Measurements from ENCODE around the gene SPATS2L.
A peak's percentile ranks its signal among the peaks of the same experiment; 100 is the strongest.

Gene SPATS2L

GRCh38 chr2:200354833-200355751 lies 48.6 kb downstream of the SPATS2L start:
- DNase-seq (ENCODE audit: low read depth), result no peak
- H3K4me3 ChIP-seq (ENCODE audit: low read length), result no peak overlapping the region
- H3K9me3 ChIP-seq (ENCODE audit: control insufficient read depth, low read length), result no peaks in the 10 kb centered on the region
- no peak overlapping the region for H3K9ac ChIP-seq (ENCODE audit: low read length)
- H3K36me3 ChIP-seq (ENCODE audit: control insufficient read depth, insufficient read depth, low read length, severe bottlenecking), result no peaks in the 10 kb centered on the region
- H3K4me1 ChIP-seq (ENCODE audit: control insufficient read depth, insufficient read depth, low read length), result peaks cover 58% of the 10 kb centered on the region
- H3K27me3 ChIP-seq (replicated peaks; ENCODE audit: control insufficient read depth, insufficient read depth, low read length), result no peaks in the 10 kb centered on the region

GRCh38 chr2:200356321-200356720 lies 49.8 kb downstream of the SPATS2L start:
- H3K9me3 ChIP-seq (ENCODE audit: control insufficient read depth, low read length), result no peaks in the 10 kb centered on the region
- H3K9ac ChIP-seq (ENCODE audit: low read length), result no peak overlapping the region
- no peaks in the 10 kb centered on the region for H3K27me3 ChIP-seq (replicated peaks; ENCODE audit: control insufficient read depth, insufficient read depth, low read length)
- peak; percentile 67 for DNase-seq (ENCODE audit: low read depth)
- H3K36me3 ChIP-seq (ENCODE audit: control insufficient read depth, insufficient read depth, low read length, severe bottlenecking), result no peaks in the 10 kb centered on the region
- H3K4me3 ChIP-seq (ENCODE audit: low read length), result no peak overlapping the region
- H3K4me1 ChIP-seq (ENCODE audit: control insufficient read depth, insufficient read depth, low read length), result peaks cover 51% of the 10 kb centered on the region

- H3K4me3 ChIP-seq (ENCODE audit: low read length), result no peak overlapping the region
- H3K27me3 ChIP-seq (replicated peaks; ENCODE audit: control insufficient read depth, insufficient read depth, low read length), result no peaks in the 10 kb centered on the region
- DNase-seq (ENCODE audit: low read depth), result peak; percentile 88
- peaks cover 47% of the 10 kb centered on the region for H3K4me1 ChIP-seq (ENCODE audit: control insufficient read depth, insufficient read depth, low read length)
- H3K36me3 ChIP-seq (ENCODE audit: control insufficient read depth, insufficient read depth, low read length, severe bottlenecking), result no peaks in the 10 kb centered on the region
- no peak overlapping the region for H3K9ac ChIP-seq (ENCODE audit: low read length)
- no peaks in the 10 kb centered on the region for H3K9me3 ChIP-seq (ENCODE audit: control insufficient read depth, low read length)
Measured at GRCh38 chr2:200356857-200357384, 50.4 kb downstream of the SPATS2L start.

GRCh38 chr2:200357845-200358244 lies 51.4 kb downstream of the SPATS2L start:
- H3K27me3 ChIP-seq (replicated peaks; ENCODE audit: control insufficient read depth, insufficient read depth, low read length), result no peaks in the 10 kb centered on the region
- no peaks in the 10 kb centered on the region for H3K9me3 ChIP-seq (ENCODE audit: control insufficient read depth, low read length)
- DNase-seq (ENCODE audit: low read depth), result no peak
- peaks cover 41% of the 10 kb centered on the region for H3K4me1 ChIP-seq (ENCODE audit: control insufficient read depth, insufficient read depth, low read length)
- peak overlapping the region; percentile 27 for H3K4me3 ChIP-seq (ENCODE audit: low read length)
- H3K36me3 ChIP-seq (ENCODE audit: control insufficient read depth, insufficient read depth, low read length, severe bottlenecking), result no peaks in the 10 kb centered on the region
- no peak overlapping the region for H3K9ac ChIP-seq (ENCODE audit: low read length)

- no peaks in the 10 kb centered on the region for H3K27me3 ChIP-seq (replicated peaks; ENCODE audit: control insufficient read depth, insufficient read depth, low read length)
- DNase-seq (ENCODE audit: low read depth), result no peak
- H3K4me1 ChIP-seq (ENCODE audit: control insufficient read depth, insufficient read depth, low read length), result peaks cover 29% of the 10 kb centered on the region
- no peak overlapping the region for H3K9ac ChIP-seq (ENCODE audit: low read length)
- no peaks in the 10 kb centered on the region for H3K9me3 ChIP-seq (ENCODE audit: control insufficient read depth, low read length)
- no peak overlapping the region for H3K4me3 ChIP-seq (ENCODE audit: low read length)
- no peaks in the 10 kb centered on the region for H3K36me3 ChIP-seq (ENCODE audit: control insufficient read depth, insufficient read depth, low read length, severe bottlenecking)
Measured at GRCh38 chr2:200359552-200359951, 53.1 kb downstream of the SPATS2L start.

- Histone ChIP-seq H3K4me1 (ENCODE audit: control insufficient read depth, insufficient read depth, low read length) (peaks cover 29% of the 10 kb centered on the region), H3K4me3 (ENCODE audit: low read length) (no peak overlapping the region)
Measured at GRCh38 chr2:200360364-200360763, 53.9 kb downstream of the SPATS2L start.

GRCh38 chr2:200362202-200362917 lies 55.9 kb downstream of the SPATS2L start:
- no peak overlapping the region for H3K9ac ChIP-seq (ENCODE audit: low read length)
- DNase-seq (ENCODE audit: low read depth), result no peak
- H3K4me3 ChIP-seq (ENCODE audit: low read length), result no peak overlapping the region
- H3K27me3 ChIP-seq (replicated peaks; ENCODE audit: control insufficient read depth, insufficient read depth, low read length), result no peaks in the 10 kb centered on the region
- peaks cover 28% of the 10 kb centered on the region for H3K4me1 ChIP-seq (ENCODE audit: control insufficient read depth, insufficient read depth, low read length)
- no peaks in the 10 kb centered on the region for H3K9me3 ChIP-seq (ENCODE audit: control insufficient read depth, low read length)
- H3K36me3 ChIP-seq (ENCODE audit: control insufficient read depth, insufficient read depth, low read length, severe bottlenecking), result no peaks in the 10 kb centered on the region

More at GRCh38 chr2:200360364-200360763, 53.9 kb downstream of the SPATS2L start:
- Histone ChIP-seq H3K9me3 (ENCODE audit: control insufficient read depth, low read length) (no peaks in the 10 kb centered on the region), H3K27me3 (replicated peaks; ENCODE audit: control insufficient read depth, insufficient read depth, low read length) (no peaks in the 10 kb centered on the region), H3K9ac (ENCODE audit: low read length) (no peak overlapping the region), H3K36me3 (ENCODE audit: control insufficient read depth, insufficient read depth, low read length, severe bottlenecking) (no peaks in the 10 kb centered on the region)
- DNase-seq (ENCODE audit: low read depth), result no peak

GRCh38 chr2:200363279-200363678 lies 56.8 kb downstream of the SPATS2L start:
- peaks cover 26% of the 10 kb centered on the region for H3K4me1 ChIP-seq (ENCODE audit: control insufficient read depth, insufficient read depth, low read length)
- H3K9me3 ChIP-seq (ENCODE audit: control insufficient read depth, low read length), result no peaks in the 10 kb centered on the region
- no peak overlapping the region for H3K9ac ChIP-seq (ENCODE audit: low read length)
- no peak for DNase-seq (ENCODE audit: low read depth)
- H3K36me3 ChIP-seq (ENCODE audit: control insufficient read depth, insufficient read depth, low read length, severe bottlenecking), result no peaks in the 10 kb centered on the region
- H3K27me3 ChIP-seq (replicated peaks; ENCODE audit: control insufficient read depth, insufficient read depth, low read length), result no peaks in the 10 kb centered on the region
- H3K4me3 ChIP-seq (ENCODE audit: low read length), result no peak overlapping the region

GRCh38 chr2:200364142-200364541 lies 57.6 kb downstream of the SPATS2L start:
- Histone ChIP-seq H3K27me3 (replicated peaks; ENCODE audit: control insufficient read depth, insufficient read depth, low read length) (no peaks in the 10 kb centered on the region), H3K4me3 (ENCODE audit: low read length) (no peak overlapping the region), H3K9ac (ENCODE audit: low read length) (no peak overlapping the region), H3K36me3 (ENCODE audit: control insufficient read depth, insufficient read depth, low read length, severe bottlenecking) (no peaks in the 10 kb centered on the region), H3K9me3 (ENCODE audit: control insufficient read depth, low read length) (no peaks in the 10 kb centered on the region), H3K4me1 (ENCODE audit: control insufficient read depth, insufficient read depth, low read length) (peaks cover 22% of the 10 kb centered on the region)
- DNase-seq (ENCODE audit: low read depth), result no peak

GRCh38 chr2:200364620-200365019 lies 58.1 kb downstream of the SPATS2L start:
- peaks cover 19% of the 10 kb centered on the region for H3K4me1 ChIP-seq (ENCODE audit: control insufficient read depth, insufficient read depth, low read length)
- no peaks in the 10 kb centered on the region for H3K9me3 ChIP-seq (ENCODE audit: control insufficient read depth, low read length)
- H3K36me3 ChIP-seq (ENCODE audit: control insufficient read depth, insufficient read depth, low read length, severe bottlenecking), result no peaks in the 10 kb centered on the region
- no peak for DNase-seq (ENCODE audit: low read depth)
- H3K4me3 ChIP-seq (ENCODE audit: low read length), result no peak overlapping the region
- no peaks in the 10 kb centered on the region for H3K27me3 ChIP-seq (replicated peaks; ENCODE audit: control insufficient read depth, insufficient read depth, low read length)
- H3K9ac ChIP-seq (ENCODE audit: low read length), result no peak overlapping the region

GRCh38 chr2:200365209-200365608 lies 58.7 kb downstream of the SPATS2L start:
- DNase-seq (ENCODE audit: low read depth), result no peak
- no peak overlapping the region for H3K4me3 ChIP-seq (ENCODE audit: low read length)
- H3K9me3 ChIP-seq (ENCODE audit: control insufficient read depth, low read length), result no peaks in the 10 kb centered on the region
- peaks cover 14% of the 10 kb centered on the region for H3K4me1 ChIP-seq (ENCODE audit: control insufficient read depth, insufficient read depth, low read length)
- H3K9ac ChIP-seq (ENCODE audit: low read length), result no peak overlapping the region
- H3K27me3 ChIP-seq (replicated peaks; ENCODE audit: control insufficient read depth, insufficient read depth, low read length), result no peaks in the 10 kb centered on the region
- H3K36me3 ChIP-seq (ENCODE audit: control insufficient read depth, insufficient read depth, low read length, severe bottlenecking), result no peaks in the 10 kb centered on the region

All from adipocyte (in vitro differentiated cells).